Middle frontal gyrus (tissue), 1 donor: ENCODE data around the gene PPFIBP2.

Experiments used
- DNase-seq: peaks from one replicate; pipeline ENCODE4 v3.0.0-alpha.2; 2015; ENCODE audit warnings: low spot score; ENCODE audit errors: extremely low spot score

The PPFIBP2 gene

GRCh38 chr11:7548659-7549274, 35.0 kb downstream of the PPFIBP2 start:
- DNase-seq = no peak

GRCh38 chr11:7549681-7550080, 35.9 kb downstream of the PPFIBP2 start:
- no peak for DNase-seq

GRCh38 chr11:7551571-7551970, 37.8 kb downstream of the PPFIBP2 start:
- DNase-seq = no peak

GRCh38 chr11:7552666-7553065, 38.9 kb downstream of the PPFIBP2 start:
- no peak for DNase-seq

- DNase-seq = no peak
Measured at GRCh38 chr11:7555052-7555699, 41.4 kb downstream of the PPFIBP2 start.

GRCh38 chr11:7558046-7558445, 44.2 kb downstream of the PPFIBP2 start:
- no peak for DNase-seq

- no peak for DNase-seq
Measured at GRCh38 chr11:7559398-7560283, 45.8 kb downstream of the PPFIBP2 start.

- DNase-seq = no peak
Measured at GRCh38 chr11:7561562-7561961, 47.8 kb downstream of the PPFIBP2 start.

- DNase-seq = no peak
Measured at GRCh38 chr11:7563281-7563680, 49.5 kb downstream of the PPFIBP2 start.

- no peak for DNase-seq
Measured at GRCh38 chr11:7564803-7565202, 51.0 kb downstream of the PPFIBP2 start.

GRCh38 chr11:7567311-7567710, 53.5 kb downstream of the PPFIBP2 start:
- no peak for DNase-seq

- DNase-seq = no peak
Measured at GRCh38 chr11:7569044-7569443, 55.2 kb downstream of the PPFIBP2 start.

GRCh38 chr11:7570241-7570640, 56.4 kb downstream of the PPFIBP2 start:
- DNase-seq = no peak

GRCh38 chr11:7570938-7571521, 57.2 kb downstream of the PPFIBP2 start:
- DNase-seq = no peak

- DNase-seq = peak; percentile 68
Measured at GRCh38 chr11:7571640-7572000, 57.8 kb downstream of the PPFIBP2 start.

- no peak for DNase-seq
Measured at GRCh38 chr11:7572001-7572712, 58.4 kb downstream of the PPFIBP2 start.

GRCh38 chr11:7573193-7573557, 59.4 kb downstream of the PPFIBP2 start:
- DNase-seq = no peak

GRCh38 chr11:7573558-7574296, 59.9 kb downstream of the PPFIBP2 start:
- no peak for DNase-seq

- no peak for DNase-seq
Measured at GRCh38 chr11:7574491-7575130, 60.8 kb downstream of the PPFIBP2 start.
